Breast epithelium (tissue), 3 donors: ENCODE results near the gene PIGK.

ENCODE experiments used
- CTCF ChIP-seq, 3 donors: fragments of 450-650 bp; IDR thresholded peaks; one replicate each; pipeline ENCODE4 v1.5.1; 2016 to 2017; ENCODE audit warnings: antibody characterized with exemption in 3 of 3, mild to moderate bottlenecking in 3 of 3, moderate library complexity in 3 of 3
- POLR2A ChIP-seq: fragments of 450-650 bp; IDR thresholded peaks from one replicate; pipeline ENCODE4 v1.6.1; 2016; ENCODE audit warnings: antibody characterized with exemption, mild to moderate bottlenecking, moderate library complexity
- POLR2AphosphoS5 ChIP-seq, 3 donors: sonication (generic); formaldehyde crosslinking; IDR thresholded peaks; one replicate each; pipeline ENCODE4 v1.6.1; 2017; ENCODE audit warnings: antibody characterized with exemption in 3 of 3

- TF ChIP-seq CTCF (IDR thresholded peaks at IDR 0.05) (no peak), POLR2A (no peak), POLR2AphosphoS5 (IDR thresholded peaks at IDR 0.05) (no peak)
These were observed 54.7 kb downstream of the PIGK start for GRCh38 chr1:77164434-77164944.
